Measurements from ENCODE around the gene SPTLC1.
"Not testable (repeated sequence)": the region's sequence is repeated elsewhere in the genome, so short reads cannot be mapped to it uniquely, and the experiment has no call there.

Gene SPTLC1, protein sequence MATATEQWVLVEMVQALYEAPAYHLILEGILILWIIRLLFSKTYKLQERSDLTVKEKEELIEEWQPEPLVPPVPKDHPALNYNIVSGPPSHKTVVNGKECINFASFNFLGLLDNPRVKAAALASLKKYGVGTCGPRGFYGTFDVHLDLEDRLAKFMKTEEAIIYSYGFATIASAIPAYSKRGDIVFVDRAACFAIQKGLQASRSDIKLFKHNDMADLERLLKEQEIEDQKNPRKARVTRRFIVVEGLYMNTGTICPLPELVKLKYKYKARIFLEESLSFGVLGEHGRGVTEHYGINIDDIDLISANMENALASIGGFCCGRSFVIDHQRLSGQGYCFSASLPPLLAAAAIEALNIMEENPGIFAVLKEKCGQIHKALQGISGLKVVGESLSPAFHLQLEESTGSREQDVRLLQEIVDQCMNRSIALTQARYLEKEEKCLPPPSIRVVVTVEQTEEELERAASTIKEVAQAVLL

DNA sequence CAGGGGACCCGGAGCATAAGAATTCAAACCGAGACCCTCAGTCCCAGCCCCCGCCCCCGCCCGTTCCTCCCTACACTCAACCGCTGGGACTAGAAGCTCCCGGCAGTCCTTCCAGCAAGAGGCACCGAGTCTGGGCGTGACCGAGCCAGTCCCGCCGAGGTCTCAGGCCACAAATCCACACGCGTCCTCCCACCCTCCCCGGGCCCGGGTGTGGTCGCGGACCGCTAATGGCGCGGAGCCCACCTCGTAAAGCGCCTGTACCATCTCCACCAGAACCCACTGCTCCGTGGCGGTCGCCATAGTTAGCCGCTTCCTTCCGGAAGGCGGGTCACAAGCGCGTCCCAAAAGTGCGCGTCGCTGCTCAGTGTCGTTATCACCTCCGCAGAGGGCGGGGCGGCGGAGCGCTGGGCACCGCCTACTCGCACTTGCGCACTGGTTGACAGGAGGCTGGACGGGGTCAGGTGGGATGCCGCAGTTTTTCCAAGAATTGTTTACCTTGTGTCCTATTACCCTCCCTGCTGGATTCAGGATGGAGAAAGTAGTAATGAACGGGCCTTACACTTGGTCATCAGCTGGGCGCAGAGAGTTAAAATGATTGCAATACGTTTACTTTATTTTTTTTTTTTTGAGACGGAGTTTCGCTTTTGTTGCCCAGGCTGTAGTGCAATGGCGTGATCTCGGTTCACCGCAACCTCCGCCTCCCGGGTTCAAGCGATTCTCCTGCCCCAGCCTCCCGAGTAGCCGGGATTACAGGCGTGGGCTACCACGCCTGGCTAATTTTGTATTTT is at the start of gene SPTLC1:
Gene SPTLC1 (minus strand): TSS at position 343 of the 788 bp plus-strand sequence. CDS start 43 bp downstream, at position 300.
- peak; percentile 83 for DNase-seq

DNA sequence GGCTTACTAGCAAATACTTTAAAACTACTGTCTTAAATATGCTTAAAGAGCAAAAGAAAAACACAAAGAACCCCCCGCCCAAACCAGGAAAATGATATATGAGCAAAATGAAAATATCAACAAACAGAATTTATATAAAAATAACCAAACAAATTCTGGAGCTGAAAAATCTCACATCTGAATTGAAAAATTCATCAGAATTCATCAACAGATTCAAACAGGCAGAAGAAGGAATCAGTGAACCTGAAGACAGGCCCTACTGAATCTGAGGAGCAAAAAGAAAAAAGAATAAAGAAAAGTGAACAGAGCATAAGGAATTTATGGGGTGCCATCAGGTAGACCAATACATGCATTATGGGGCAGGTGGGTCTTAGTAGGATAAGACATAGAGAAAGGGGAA is 49.8 kb upstream of the SPTLC1 start:
- DNase-seq, result no peak

DNA sequence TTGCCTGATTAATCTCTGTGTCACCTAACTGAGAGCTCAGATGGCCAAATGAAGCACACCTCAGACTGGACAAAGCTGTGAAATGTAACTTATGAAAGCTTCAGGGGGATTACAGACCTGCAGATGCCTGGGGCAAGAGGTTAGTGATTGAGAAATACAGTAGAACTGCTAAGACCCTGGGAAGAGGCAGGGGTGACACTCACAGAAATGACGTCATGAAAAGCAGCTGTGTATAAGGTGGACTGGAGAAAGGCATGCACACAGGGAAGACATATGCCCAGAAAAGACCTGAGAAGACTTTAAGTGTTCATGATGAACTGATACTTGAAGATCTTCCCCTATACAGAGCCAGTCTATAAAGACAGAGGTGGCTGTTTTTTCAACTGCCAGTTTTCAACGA is 49.3 kb upstream of the SPTLC1 start:
- no peak for DNase-seq

DNA sequence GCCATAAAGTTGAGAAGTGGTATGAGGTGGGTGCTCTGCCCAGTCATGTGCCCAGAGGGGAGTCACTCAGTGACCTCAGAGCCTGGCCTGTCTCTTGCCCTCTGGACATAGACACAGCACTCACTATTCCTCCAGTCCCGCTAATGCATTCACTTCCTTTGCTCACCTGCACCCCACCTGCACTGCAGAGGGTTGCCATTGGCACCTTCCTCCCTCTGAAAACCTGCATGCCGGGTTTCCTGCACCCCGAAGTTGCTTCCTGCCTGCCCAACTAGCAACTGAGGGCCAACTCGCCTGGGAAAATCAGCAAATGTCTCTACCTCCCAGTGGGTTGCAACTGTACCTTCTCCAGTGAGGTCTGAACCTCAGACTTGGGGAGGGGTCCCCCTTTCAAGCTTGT is 48.1 kb upstream of the SPTLC1 start:
- DNase-seq, result no peak

DNA sequence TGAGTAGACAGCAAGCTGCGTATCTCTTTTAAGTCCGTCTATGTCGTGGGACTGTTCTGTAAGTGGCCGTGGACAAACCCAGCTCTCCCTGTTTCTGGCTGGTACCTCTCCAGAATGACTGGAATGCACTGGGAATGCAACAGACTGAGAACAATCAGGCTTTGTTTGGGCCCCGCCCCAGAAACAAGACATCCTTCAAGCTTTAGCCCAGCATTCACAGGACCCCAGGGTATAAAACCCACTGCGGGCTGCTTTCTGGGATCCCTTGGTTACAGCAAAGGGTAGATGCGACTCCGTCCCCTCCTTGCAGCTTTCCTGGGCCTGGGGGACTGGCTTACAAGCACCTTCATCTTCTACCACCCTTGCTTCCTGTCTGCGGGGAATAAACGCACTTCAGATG is 45.6 kb upstream of the SPTLC1 start:
- no peak for DNase-seq

DNA sequence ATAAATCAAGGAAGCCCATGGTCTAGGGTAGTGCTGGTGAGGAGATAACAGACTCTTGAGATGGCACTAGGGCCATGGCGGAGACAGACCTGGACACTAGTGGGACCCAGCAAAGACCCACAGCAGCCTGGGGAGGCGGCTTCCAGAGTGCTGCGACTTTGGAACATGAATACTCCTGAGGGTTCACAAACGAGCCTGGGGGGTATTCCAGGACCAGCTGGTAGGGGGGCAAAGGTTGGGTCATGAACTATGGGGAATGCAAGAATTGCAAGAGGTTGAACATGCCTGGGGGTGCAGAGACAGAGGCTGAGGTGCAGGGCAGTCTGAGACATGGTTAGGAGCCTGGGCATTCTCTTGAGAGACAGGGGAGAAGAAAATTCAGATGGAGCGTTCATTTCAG is 43.8 kb upstream of the SPTLC1 start:
- no peak for DNase-seq

DNA sequence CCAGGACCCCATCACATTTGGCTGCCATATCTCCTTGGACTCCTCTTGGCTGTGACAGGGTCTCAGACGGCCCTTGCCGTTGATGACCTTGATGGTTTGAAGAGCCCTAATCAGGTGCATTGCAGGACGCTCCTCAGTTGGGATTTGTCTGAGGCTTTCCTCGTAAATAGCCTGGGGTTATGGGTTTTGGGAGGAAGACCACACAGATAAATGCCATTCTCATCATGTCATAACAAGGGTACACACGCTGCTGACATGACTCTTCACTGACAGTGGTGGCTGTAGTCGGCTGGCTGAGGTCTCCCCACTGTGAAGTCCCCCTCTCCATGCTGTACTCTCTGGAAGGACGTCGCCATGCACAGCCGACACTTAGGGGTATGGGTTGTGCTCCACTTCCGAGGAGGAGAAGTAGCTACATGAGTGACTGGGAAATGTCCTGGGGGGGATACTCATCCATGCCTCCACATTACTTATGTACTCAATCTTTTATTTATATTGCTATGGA is 42.9 kb upstream of the SPTLC1 start:
- DNase-seq, result no peak

DNA sequence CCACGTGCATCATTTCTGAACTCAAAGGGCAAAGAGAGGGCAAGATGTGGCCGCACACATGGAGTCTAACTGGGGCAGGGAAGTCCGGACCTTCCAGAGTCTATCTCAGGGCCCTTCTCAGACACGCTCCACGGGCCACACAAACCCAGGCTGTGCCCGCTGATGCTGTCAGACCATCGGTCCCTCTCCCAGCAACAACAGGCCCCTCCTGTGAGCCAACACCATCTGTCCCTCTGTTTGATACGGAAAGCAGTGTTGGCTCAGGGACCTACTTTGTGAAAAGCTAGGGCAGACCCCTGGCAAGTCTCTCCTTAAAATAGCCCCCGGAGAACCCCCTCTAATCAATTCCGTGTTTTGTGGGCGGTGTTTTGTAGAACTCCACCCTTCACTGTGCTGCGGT is 40.5 kb upstream of the SPTLC1 start:
- not testable (repeated sequence) for DNase-seq

DNA sequence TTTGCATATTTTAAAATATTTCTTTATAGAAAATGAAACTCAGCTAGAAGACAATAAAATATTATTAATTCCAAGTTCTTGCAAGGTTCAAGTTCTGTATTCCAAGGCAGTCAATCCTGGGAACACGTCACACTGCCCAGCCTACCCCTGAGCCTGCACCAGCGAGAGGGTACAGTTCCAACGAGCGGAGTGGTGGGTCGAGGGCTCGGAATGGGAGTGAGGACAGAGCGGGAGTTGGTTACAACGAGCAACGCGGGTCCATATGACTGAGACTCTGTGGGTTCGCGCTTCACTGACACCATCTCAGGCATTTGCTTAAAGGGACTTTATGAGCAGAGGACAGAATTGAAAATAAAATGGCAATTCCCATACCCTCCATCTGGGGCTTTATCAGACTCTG is 40.0 kb upstream of the SPTLC1 start:
- DNase-seq, result no peak

DNA sequence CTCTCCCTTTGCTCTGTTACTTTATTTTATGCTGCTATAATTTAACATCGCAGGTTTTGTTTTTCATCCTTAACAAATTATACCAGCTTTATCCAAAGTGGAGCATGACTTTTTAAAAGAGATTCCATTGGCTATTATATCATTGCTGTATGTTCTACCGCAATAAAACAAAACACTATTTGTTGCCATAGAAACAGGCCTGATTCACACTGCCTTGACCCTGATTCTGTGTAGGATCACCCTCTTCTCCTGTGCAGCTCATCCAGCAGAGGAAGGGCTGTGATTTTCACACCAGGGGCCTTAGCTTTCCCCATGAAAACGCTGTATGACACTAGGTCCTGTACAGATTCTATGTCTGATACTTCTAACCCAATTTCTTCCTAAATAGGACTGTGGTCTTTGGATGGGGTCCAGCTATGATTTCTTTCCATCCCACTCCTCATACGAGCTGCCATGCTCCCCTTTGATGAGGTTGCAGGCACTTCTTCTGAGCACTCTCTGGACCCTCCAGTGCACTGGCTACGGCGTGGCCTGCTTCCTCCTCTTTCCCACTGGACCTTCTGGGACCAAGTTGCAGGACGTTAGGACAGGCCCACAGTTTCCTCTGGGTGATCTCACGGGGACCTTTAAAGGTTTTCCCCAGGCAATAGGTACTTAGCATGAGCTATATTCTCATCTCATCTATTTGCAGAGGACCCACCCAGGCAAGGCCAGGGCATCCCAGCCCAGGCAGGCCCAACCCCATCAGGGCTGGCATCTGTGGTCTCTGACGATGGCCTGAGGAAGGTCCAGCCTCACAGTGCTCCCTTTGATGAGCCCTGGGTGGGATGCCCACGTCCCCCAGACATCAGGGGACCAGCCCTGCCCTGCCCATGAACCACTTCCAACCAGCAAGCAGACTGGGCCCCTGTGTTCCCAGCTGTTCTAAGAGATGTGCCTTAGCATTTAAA is 38.5 kb upstream of the SPTLC1 start:
- not testable (repeated sequence) for DNase-seq

DNA sequence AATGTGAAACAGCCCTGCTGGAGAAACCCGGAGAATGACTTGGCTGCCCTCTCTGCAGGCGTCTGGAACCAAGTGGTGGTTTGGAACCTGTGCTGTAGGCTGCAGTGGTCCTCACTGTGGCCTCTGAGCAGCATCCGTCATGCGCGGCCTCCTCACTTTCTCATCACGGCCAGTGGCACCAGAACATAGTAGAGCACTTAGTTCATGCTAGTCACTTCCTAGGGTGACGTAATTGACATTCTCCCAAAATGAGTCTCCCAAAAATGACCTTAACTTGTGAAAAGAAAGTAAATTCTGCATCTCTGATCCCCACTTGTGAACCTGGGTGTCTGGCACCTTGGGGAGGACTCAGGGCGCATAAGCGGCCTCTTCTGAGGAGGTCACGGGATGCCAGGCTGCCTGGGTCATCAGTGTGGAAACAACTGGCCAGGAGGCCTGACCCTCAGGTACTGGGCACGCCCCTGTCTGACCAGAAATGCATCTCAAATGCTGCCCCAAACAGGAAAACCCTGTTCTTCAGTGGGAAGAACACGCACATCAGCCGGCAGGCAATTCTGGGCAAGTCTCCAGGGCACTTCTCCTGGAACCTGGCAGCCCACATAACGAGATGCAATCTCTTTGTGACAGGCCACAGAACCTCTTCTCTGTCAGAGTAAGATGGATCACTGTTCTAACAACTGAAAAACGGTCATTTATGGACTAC is 36.6 kb upstream of the SPTLC1 start:
- DNase-seq, result peak; percentile 40

DNA sequence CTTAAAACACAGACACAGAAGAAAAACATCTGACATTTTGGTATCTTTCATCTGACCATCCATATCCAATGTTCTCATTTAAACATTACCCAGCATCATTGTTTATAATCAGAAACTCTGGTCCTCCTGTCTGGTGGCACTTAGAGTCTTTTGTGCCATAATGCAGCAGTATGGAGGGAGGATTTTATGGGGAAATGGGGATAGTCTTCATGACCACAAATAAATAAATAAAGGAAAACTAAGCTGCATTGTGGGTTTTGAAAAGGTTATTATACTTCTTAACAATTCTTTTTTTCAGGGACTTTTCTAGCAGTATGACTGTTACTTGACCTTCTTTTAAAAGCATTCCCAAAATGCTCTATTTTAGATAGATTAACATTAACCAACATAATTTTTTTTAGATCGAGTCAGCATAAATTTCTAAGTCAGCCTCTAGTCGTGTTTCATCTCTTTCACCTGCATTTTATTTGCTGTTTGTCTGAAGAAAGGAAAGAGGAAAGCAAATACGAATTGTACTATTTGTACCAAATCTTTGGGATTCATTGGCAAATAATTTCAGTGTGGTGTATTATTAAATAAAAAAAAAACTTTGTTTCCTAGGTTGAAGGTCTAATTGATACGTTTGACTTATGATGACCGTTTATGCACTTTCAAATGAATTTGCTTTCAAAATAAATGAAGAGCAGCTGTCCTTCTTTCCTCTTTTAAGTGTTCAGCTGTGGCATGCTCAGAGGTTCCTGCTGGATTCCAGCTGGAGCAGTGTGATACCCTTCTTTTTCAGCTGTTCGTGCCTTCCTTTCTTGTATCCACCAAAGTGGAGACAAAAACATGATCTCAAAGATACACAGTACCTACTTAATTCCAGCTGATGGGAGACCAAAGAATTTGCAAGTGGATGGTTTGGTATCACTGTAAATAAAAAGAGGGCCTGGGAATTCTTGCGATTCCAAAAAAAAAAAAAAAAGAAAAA is 35.6 kb upstream of the SPTLC1 start:
- not testable (repeated sequence) for DNase-seq

DNA sequence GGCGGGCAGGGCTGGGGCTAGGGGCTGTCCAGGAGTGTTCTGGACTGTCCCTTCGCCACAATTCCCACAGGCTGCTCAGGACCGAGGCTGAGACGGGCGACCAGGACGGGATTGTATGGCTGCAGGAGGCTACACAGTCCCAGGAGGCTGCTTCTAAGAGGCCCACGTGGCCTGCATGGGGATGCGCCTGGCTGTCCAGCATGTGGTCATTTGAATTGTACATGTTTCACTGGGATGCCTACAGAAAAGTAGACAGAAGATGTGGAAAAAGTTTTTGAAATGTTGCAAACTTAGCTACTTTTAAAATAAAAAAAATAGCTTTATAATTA is 32.6 kb upstream of the SPTLC1 start:
- no peak for DNase-seq

DNA sequence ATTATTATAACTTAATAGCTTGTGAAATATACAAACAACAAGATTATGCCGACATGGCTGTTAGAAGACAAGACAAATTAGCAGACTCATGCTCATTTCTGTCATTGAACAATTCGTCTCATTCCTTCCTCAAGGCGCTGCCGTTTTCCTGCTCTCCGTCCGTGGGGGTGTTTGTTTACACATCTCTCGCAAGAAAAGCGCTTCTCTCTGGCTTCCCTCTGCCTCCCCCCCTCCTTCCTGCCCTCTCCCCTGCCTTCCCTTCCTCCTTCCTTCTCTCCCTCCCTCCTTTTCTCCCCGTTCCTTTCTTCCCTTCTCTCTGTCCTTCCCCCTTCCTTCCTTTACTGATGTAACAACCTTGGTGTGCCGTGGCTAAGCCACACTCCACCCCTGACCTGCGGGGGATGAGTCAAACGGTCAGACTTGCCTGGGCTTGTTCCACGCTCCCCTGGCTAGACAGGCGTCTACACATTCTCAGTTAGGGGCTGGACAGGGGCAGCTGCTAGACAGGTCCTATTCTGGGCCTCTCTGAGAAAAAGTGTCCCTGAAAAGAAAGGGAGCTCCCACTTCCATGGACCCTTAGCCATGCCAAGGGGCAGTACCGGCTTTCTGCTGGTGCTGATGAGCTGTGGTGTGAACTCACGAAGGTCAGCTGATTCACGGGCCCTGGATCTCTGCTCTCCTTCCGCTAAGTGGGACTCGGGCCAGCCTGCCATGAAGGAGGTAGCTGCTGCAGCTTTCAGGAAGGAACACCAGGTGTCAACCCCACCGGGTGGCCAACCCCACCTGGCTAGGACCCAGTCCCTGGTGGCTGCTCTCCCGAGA is 32.0 kb upstream of the SPTLC1 start:
- DNase-seq, result peak; percentile 59

DNA sequence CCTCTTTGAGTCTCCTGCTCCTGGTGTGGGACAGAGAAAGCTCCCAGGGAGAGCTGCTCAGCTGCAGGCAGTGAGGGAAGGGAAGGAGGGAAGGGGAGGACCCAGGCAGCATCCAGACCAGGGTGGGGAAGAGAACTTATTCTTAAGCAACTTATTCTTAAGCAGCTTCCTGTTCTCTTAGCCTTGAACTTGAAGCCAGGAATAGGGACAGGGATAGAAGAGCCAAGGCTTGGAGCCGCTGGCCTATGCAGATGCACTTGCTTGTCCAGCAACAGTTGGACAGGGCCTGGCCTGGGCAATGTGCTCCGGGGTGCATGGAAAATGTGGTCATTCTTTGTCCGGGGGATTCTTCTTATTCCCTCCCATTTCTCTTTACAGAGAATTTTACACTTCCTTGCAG is 31.4 kb upstream of the SPTLC1 start:
- DNase-seq, result no peak

DNA sequence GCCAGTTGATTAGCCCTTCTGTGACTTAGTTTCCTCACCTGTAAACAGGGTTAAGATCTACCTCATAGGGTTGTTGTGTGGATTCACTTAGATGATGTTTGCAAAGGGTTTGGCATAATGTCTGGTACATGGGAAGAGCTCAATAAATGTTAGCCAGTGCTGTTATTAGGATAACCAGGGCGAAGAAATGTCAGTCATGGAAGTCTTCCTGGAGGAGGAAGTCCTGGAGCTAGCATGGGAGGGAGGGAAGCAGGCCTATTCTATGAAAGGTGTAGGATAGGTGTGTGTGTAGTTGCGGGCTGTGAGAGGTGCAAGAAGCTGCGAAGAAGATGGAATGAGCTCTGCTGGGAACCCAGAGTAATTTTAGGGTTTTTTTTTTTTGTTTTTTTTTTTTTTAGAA is 30.6 kb upstream of the SPTLC1 start:
- not testable (repeated sequence) for DNase-seq

DNA sequence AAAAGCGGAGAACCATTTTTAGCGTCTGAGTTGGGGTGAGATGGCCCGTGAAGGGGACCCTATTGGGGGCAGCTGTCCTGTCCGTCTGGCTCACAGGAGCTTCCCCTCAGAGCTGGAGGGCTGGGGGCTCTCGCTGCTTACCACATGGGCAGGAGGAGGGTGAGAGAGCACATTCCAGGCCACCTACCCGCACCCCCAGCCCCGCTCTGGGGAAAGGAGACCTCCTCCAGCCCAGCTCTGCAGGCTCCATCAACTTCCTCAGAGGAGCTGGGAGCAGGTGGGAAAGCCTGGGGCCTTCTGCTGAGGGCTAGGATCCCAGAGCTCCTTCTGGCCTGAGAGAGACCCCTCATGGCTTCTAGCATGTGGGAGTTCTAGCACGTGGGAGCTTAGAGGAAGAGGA is 27.1 kb upstream of the SPTLC1 start:
- no peak for DNase-seq

DNA sequence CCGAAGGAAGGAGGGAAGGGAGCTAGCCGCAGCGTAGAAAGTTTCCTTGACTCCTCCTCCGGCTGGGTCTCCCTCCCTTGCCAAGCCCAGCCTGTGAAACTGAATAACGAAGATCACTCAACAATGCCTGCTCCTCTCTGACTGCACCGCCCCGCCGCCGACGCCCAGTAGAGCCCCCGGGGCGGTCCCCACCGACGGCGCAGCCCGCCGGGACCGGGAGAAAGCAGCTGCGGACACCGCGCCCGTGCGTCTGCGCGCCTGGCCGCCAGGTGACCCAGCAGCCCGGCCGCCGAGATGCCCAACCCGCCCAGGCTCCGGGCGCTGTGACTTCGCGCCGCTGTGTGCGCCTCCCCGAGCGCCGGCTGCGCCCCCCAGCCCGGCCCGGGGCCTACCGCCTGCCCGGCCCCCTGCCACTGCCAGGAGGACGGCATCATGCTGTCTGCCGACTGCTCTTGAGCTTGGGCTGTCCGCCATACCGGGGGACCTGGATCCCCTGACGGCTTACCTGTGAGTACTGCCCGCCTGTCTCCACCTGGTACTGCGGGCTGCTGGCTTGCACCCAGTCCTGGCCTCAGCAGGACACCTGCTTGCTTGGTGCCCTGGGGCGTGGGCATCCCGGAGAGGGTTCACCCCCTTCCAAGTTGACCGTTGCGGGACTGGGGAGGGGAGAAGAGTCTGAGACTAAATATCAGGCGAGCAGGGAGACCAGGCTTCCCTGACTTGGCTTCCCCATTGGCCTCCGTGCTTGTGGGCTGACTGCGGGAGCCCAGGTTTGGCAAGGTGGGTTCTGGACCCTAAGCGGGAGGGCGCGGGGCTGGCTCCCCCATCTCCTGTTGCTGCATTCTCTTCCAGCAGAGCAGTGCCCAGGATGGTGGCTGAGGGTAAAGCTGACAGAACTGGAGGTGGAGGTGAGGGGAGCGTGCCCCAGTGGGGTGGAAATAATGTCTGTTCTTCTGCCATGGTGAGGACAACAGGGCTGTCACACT is 26.2 kb upstream of the SPTLC1 start:
- DNase-seq, result peak; percentile 12

DNA sequence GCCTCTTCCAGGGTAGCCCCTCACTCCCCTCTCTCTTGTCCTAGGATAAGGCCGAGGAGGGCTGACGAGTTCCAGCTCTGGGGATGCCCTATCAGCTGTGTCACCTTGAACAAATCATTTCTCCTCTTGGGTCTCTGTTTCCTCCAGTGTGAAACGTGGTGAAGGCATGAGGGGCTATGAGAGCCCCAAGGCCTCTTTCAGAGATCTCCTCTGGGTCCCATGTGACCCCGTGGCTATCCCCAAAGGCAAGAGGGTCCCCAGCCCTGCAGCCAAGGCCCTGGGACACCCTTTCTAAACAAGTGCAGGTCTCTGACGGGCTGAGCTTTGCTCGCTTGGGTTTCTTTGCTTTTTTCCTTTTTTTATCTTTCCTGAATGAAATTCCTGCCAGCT is 25.5 kb upstream of the SPTLC1 start:
- no peak for DNase-seq
